ENCODE results near the gene PRMT2.

GRCh38 chr21:46600305-46600704 lies 35.2 kb upstream of the PRMT2 start:
- TF ChIP-seq EP300 (IDR thresholded peaks at IDR 0.05) (no peak), POLR2A (IDR thresholded peaks at IDR 0.05; ENCODE audit: low read depth) (no peak), POLR2AphosphoS5 (IDR thresholded peaks at IDR 0.05) (no peak)
- TF ChIP-seq, protein P1, sequence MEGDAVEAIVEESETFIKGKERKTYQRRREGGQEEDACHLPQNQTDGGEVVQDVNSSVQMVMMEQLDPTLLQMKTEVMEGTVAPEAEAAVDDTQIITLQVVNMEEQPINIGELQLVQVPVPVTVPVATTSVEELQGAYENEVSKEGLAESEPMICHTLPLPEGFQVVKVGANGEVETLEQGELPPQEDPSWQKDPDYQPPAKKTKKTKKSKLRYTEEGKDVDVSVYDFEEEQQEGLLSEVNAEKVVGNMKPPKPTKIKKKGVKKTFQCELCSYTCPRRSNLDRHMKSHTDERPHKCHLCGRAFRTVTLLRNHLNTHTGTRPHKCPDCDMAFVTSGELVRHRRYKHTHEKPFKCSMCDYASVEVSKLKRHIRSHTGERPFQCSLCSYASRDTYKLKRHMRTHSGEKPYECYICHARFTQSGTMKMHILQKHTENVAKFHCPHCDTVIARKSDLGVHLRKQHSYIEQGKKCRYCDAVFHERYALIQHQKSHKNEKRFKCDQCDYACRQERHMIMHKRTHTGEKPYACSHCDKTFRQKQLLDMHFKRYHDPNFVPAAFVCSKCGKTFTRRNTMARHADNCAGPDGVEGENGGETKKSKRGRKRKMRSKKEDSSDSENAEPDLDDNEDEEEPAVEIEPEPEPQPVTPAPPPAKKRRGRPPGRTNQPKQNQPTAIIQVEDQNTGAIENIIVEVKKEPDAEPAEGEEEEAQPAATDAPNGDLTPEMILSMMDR (IDR thresholded peaks at IDR 0.05) = no peak
